ENCODE data around the gene E2F7. TPM values are rescaled to one million over a fixed set of nuclear protein-coding genes. Genes with fewer than 3 reads are reported as not detected.

E2F7 gene
- total RNA-seq, 1 donor: 10.4 TPM

DNA sequence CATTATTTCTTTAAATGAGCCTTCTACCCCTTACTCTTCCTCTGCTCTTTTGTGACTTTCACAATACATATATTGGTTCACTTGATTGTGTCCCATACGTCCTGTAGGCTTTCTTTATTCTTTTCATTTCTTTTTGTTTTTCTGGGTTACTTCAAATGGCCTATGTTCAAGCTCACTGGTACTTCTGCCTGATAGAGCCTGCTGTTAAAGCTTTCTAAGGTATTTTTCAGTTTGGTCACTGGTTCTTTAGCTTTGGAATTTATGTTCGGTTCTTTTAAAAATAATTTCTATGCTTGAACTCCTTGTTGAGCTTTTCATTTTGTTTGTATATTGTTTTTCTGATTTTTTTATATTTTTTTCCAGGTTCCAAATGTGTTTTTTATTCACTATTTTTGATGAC is 81.9 kb downstream of the E2F7 start:
- no peak for DNase-seq (ENCODE audit: low read depth)
- TF ChIP-seq CTCF (IDR thresholded peaks at IDR 0.05; ENCODE audit: insufficient read depth, low read depth, low read length): no peak

GRCh38 chr12:76980196-76980595 is 85.2 kb downstream of the E2F7 start:
- no peak overlapping the region for H3K4me3 ChIP-seq (ENCODE audit: low read depth, low read length)
- no peak for TF ChIP-seq CTCF (IDR thresholded peaks at IDR 0.05; ENCODE audit: insufficient read depth, low read depth, low read length)
- DNase-seq (ENCODE audit: low read depth): no peak

More for the DNA sequence above, 81.9 kb downstream of the E2F7 start:
- no peak overlapping the region for H3K4me3 ChIP-seq (ENCODE audit: low read depth, low read length)

DNA sequence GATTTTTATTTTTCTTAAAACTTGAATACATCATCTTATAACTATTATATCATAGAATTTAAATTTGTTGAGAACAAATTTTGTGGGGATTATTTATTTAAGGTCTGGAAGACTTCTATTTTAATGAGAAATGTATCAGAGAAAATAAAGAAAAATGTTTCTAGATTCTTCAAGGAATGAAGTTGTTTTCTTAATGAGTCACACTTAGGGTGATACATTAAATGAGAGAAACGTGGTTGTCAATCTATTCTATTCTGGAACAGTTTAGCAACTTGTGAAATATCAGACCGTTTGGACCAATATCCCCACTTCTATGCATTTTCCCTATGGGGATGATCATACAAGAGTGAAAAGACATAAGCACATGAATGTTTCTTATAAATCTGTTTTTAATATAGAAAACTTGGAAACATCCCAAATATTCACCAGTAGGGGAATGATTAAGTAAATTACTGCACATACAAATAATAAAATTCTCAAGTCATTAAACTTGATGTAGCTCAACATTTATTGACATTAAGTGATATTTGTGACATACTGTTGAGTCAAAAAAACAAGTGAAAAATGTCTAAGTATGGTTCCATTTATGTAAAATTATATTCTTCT is 88.5 kb downstream of the E2F7 start:
- DNase-seq (ENCODE audit: low read depth): no peak
- H3K4me3 ChIP-seq (ENCODE audit: low read depth, low read length): no peak overlapping the region
- no peak for TF ChIP-seq CTCF (IDR thresholded peaks at IDR 0.05; ENCODE audit: insufficient read depth, low read depth, low read length)

Other genes starting within 250 kb of the E2F7 start
- 64.3 and 131 TPM in 2 replicates for gene CSRP2, start 186.6 kb downstream of the E2F7 start, total RNA-seq

All from fibroblast of villous mesenchyme (primary cell).